K562 (cell line): Measurements from ENCODE around the gene ATAD3C. TPM values are rescaled to one million over a fixed set of nuclear protein-coding genes. Genes with fewer than 3 reads are reported as not detected.
A peak's percentile ranks its signal among the peaks of the same experiment; 100 is the strongest.

Experiments used
- BACH1 ChIP-seq: fragments of 200-800 bp; sonication (Bioruptor generic); IDR thresholded peaks from 2 replicates; pipeline ENCODE4 v1.6.1; 2016; ENCODE audit warnings: missing genetic modification characterization, missing compliant biosample characterization
- BRD4 ChIP-seq: fragments of 200-600 bp; sonication (generic); IDR thresholded peaks from 2 replicates; pipeline ENCODE4 v1.6.1; 2017; ENCODE audit warnings: inconsistent platforms
- CBX1 ChIP-seq: sonication (generic); IDR thresholded peaks from 2 replicates; pipeline ENCODE4 v1.6.1; 2016; ENCODE audit warnings: antibody characterized with exemption, low read depth, mild to moderate bottlenecking
- FIP1L1 ChIP-seq: fragments of 200-400 bp; formaldehyde crosslinking; IDR thresholded peaks from 2 replicates; pipeline ENCODE4 v1.6.1; 2018; ENCODE audit warnings: mild to moderate bottlenecking, low read depth, low read length; ENCODE audit not compliant: poor library complexity, severe bottlenecking
- MITF ChIP-seq: IDR thresholded peaks from 2 replicates; pipeline ENCODE4 v1.6.1; 2014; ENCODE audit warnings: antibody characterized with exemption
- MNT ChIP-seq, 2 experiments: fragments of 450-650 bp; conservative IDR thresholded peaks; 2 replicates each; pipeline ENCODE4 v1.6.1; 2017; ENCODE audit warnings: mild to moderate bottlenecking in 2 of 2, moderate library complexity in 2 of 2
- MYC ChIP-seq, 2 experiments: fragments of 250-450 bp in 1 of 2; sonication (Bioruptor Pico) in 1 of 2; IDR thresholded peaks; 2 replicates each; pipeline versions ENCODE4 v1.5.1 to v1.6.1; 2012 to 2021; ENCODE audit warnings: low read depth in 2 of 2, borderline replicate concordance in 1 of 2, improper control_type of control experiment in 1 of 2, low read length in 1 of 2, mild to moderate bottlenecking in 1 of 2, moderate library complexity in 1 of 2
- MYNN ChIP-seq, 2 experiments: sonication (generic); formaldehyde crosslinking in 1 of 2; IDR thresholded peaks; 2 replicates each; pipeline versions ENCODE4 v1.5.0 to v1.6.1; 2016 to 2020; ENCODE audit warnings: antibody characterized with exemption in 1 of 2, missing genetic modification reagents in 1 of 2
- NR0B1 ChIP-seq: fragments of 450-650 bp; IDR thresholded peaks from one replicate; pipeline ENCODE4 v1.6.1; 2018; ENCODE audit warnings: mild to moderate bottlenecking, moderate library complexity; ENCODE audit not compliant: partially characterized antibody
- PHF21A ChIP-seq: fragments of 450-650 bp; IDR thresholded peaks from 2 replicates; pipeline ENCODE4 v1.6.1; 2017; ENCODE audit warnings: low read depth, borderline replicate concordance
- POLR2G ChIP-seq: fragments of 200-400 bp; formaldehyde crosslinking; IDR thresholded peaks from 2 replicates; pipeline ENCODE4 v1.6.1; 2017; ENCODE audit warnings: low read depth, mild to moderate bottlenecking, antibody characterized with exemption, low read length, moderate library complexity
- SMAD3 ChIP-seq: fragments of 450-650 bp; formaldehyde crosslinking; conservative IDR thresholded peaks from 2 replicates; pipeline ENCODE4 v1.4.0; 2020; ENCODE audit warnings: mild to moderate bottlenecking
- SREBF2 ChIP-seq: sonication (generic); formaldehyde crosslinking; IDR thresholded peaks from 2 replicates; pipeline ENCODE4 v1.4.0; 2020; ENCODE audit warnings: mild to moderate bottlenecking, missing genetic modification reagents
- SRSF9 ChIP-seq: fragments of 200-400 bp; formaldehyde crosslinking; IDR thresholded peaks from 2 replicates; pipeline ENCODE4 v1.6.1; 2017; ENCODE audit warnings: low read depth, low read length, borderline replicate concordance
- TGIF2 ChIP-seq: sonication (generic); formaldehyde crosslinking; IDR thresholded peaks from 2 replicates; pipeline ENCODE4 v1.8.1; 2022; ENCODE audit warnings: mild to moderate bottlenecking, missing genetic modification reagents, moderate library complexity
- TRIM25 ChIP-seq: fragments of 450-650 bp; IDR thresholded peaks from 2 replicates; pipeline ENCODE4 v1.7.0; 2016; ENCODE audit warnings: borderline replicate concordance
- ZFX ChIP-seq: sonication (generic); formaldehyde crosslinking; IDR thresholded peaks from 2 replicates; pipeline ENCODE4 v1.8.0; 2022; ENCODE audit warnings: mild to moderate bottlenecking, missing genetic modification reagents, moderate library complexity
- ZNF316 ChIP-seq: fragments of 450-650 bp; IDR thresholded peaks from 2 replicates; pipeline ENCODE4 v1.6.1; 2016
- ZNF57 ChIP-seq: fragments of 450-650 bp; formaldehyde crosslinking; IDR thresholded peaks from 2 replicates; pipeline ENCODE4 v1.4.0; 2020; ENCODE audit warnings: mild to moderate bottlenecking, moderate library complexity
- polyA plus RNA-seq, 8 experiments: library from polyadenylated mRNA; depleted of rRNA in 4 of 8; stranded (reverse) in 5 of 8; unstranded in 3 of 8; fragments of >200 nt; fragmentation: Nextera tagmentation in 2 of 8; fragmentation: Illumina TruSeq in 1 of 8; extraction: Ambion mirVana in 2 of 8; extraction: Trizol in 1 of 8; gene quantifications; 2 replicates each; pipeline versions ENCODE4 v1.2.1 to v1.2.3, GENCODE V29; 2011 to 2014; ENCODE audit warnings: inconsistent platforms in 1 of 8, missing spikeins in 1 of 8
- total RNA-seq, 7 experiments: library from RNA; depleted of rRNA in 6 of 7; stranded (reverse); fragments of >200 nt in 6 of 7; fragmentation: Illumina TruSeq in 2 of 7; extraction: Trizol in 2 of 7; gene quantifications; 2 replicates each; pipeline versions ENCODE4 v1.2.1 to v1.2.3, GENCODE V29; 2011 to 2021; ENCODE audit warnings: low replicate concordance in 1 of 7

ATAD3C gene
- total and polyA plus RNA-seq, 9 of the 15 experiments (the other 6 are each of a cell fraction or from before 2014, with no cell fraction given): 0.03 to 0.18 TPM; not detected in 7

- no peak for TF ChIP-seq TRIM25
- 0 out of 2 replicates have a peak, but pooled peaks have one; percentile 23 for TF ChIP-seq BRD4
- peak; percentile 81 for TF ChIP-seq ZFX (CRISPR knock-in tag)
- TF ChIP-seq SMAD3 (CRISPR knock-in tag): peak; percentile 50; the same call in 1 of the 2 replicates
- TF ChIP-seq FIP1L1: peak; percentile 54
- TF ChIP-seq MYNN (IDR thresholded peaks at IDR 0.05): peak; percentile 81
- no peak for TF ChIP-seq MYNN (CRISPR knock-in tag; IDR thresholded peaks at IDR 0.05)
- no peak for TF ChIP-seq BACH1 (tag)
- TF ChIP-seq MNT (conservative IDR thresholded peaks at IDR 0.05): peak in 1 of 2 experiments; percentile 74; a peak in 2 of 4 replicates
- no peak for TF ChIP-seq ZNF316
- TF ChIP-seq PHF21A: 0 out of 2 replicates have a peak, but pooled peaks have one; percentile 39
- TF ChIP-seq TGIF2 (CRISPR knock-in tag): no peak
- no peak for TF ChIP-seq ZNF57 (CRISPR knock-in tag)
- no peak for TF ChIP-seq SRSF9
- TF ChIP-seq MYC (IDR thresholded peaks at IDR 0.05; ENCODE audit: low read depth, low read length): peak; percentile 63; the same call in 1 of the 2 replicates
- no peak for TF ChIP-seq MYC (CRISPR knock-in tag; IDR thresholded peaks at IDR 0.05; ENCODE audit: borderline replicate concordance, low read depth)
- TF ChIP-seq NR0B1: no peak
- TF ChIP-seq POLR2G: peak; percentile 79
- no peak for TF ChIP-seq MITF
- TF ChIP-seq CBX1: 0 out of 2 replicates have a peak, but pooled peaks have one; percentile 26
- TF ChIP-seq SREBF2: no peak
Measured at GRCh38 chr1:1432951-1433803, 16.3 kb upstream of the ATAD3C start (continued).
